ENCODE measurements around the gene AP3M1.
A peak's percentile ranks its signal among the peaks of the same experiment; 100 is the strongest.

AP3M1 gene

DNA sequence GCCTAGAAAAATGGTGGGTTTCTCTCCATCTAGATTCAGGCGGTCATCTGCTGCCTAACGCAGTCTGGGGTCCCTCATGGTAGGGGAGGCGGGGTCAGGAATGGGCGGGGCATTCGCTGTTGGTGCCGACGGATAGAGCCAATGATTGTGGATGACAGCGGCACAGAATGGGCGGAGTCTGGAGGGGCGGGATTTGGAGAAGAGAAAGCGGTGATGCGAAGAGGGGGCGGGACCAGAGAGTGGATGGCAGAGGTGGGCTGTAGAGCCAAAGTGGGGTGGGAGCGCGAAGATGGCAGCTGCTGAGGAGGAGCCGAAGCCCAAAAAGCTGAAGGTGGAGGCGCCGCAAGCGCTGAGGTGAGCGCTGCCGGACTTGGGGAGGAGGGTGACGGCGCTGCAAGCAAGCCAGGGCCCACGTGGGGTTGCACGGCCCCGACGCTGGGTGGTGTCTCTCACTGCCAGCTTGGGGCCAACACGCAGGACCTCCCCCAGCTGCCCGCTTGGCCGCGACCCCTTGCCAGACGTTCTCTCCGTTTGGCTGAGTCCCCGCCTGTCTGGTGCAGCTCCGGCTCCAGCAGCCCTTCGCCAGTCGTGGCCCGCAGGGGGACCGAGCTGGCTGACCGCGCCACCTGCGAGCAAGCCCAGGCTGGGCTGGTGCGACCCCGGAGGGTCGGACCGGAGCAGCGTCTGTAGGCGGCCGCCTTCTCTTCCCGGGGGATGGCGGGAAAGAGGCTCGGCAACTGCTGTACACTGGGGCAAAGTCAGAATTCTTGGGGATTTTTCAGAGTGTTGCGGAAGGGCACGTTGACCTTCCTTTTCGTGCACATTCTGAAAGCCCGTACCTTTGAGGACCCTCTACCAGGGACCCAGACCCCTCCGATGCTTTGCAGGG lies 606 bp upstream of the AP3M1 start, which contains the start of gene ADK (continued):
- TF ChIP-seq ZBTB17 (tag by site-specific recombination; IDR thresholded peaks at IDR 0.05) = peak; percentile 67; the same call in 1 of the 2 replicates
- TF ChIP-seq ZNF146 (tag by site-specific recombination; IDR thresholded peaks at IDR 0.05) = no peak
- TF ChIP-seq ZNF221 (tag by site-specific recombination; IDR thresholded peaks at IDR 0.05; ENCODE audit: borderline replicate concordance) = no peak
- peak; percentile 49; the same call in 1 of the 2 replicates for TF ChIP-seq BCL11A (tag by site-specific recombination; IDR thresholded peaks at IDR 0.05; ENCODE audit: low read depth)
- 0 out of 2 replicates have a peak, but pooled peaks have one; percentile 36 for TF ChIP-seq ZEB2 (tag by site-specific recombination; IDR thresholded peaks at IDR 0.05)
- no peak for TF ChIP-seq KLF10 (tag by site-specific recombination; IDR thresholded peaks at IDR 0.05)
- TF ChIP-seq ZNF426 (tag by site-specific recombination; IDR thresholded peaks at IDR 0.05) = no peak
- no peak for TF ChIP-seq ZNF292 (tag by site-specific recombination; IDR thresholded peaks at IDR 0.05; ENCODE audit: borderline replicate concordance, low read depth)
- 0 out of 2 replicates have a peak, but pooled peaks have one; percentile 53 for TF ChIP-seq ZNF792 (tag by site-specific recombination; IDR thresholded peaks at IDR 0.05)
- TF ChIP-seq ZNF132 (tag by site-specific recombination; IDR thresholded peaks at IDR 0.05; ENCODE audit: borderline replicate concordance) = no peak
- peak; percentile 33 for TF ChIP-seq ZNF335 (tag by site-specific recombination; conservative IDR thresholded peaks at IDR 0.05)
- no peak for TF ChIP-seq ZNF121 (tag by site-specific recombination; IDR thresholded peaks at IDR 0.05)
- peak; percentile 62; the same call in 1 of the 2 replicates for TF ChIP-seq ZBTB20 (tag by site-specific recombination; IDR thresholded peaks at IDR 0.05)
- no peak for TF ChIP-seq ZNF837 (tag by site-specific recombination; IDR thresholded peaks at IDR 0.05)
- no peak for TF ChIP-seq ZNF280C (tag by site-specific recombination; IDR thresholded peaks at IDR 0.05)
- TF ChIP-seq ZNF16 (tag by site-specific recombination; IDR thresholded peaks at IDR 0.05; ENCODE audit: low read depth) = no peak
- peak; percentile 0; the same call in 1 of the 2 replicates for TF ChIP-seq TCF7L2 (IDR thresholded peaks at IDR 0.05; ENCODE audit: borderline replicate concordance, low read depth, low read length)
- TF ChIP-seq ZNF521 (tag by site-specific recombination; IDR thresholded peaks at IDR 0.05) = no peak
- no peak for TF ChIP-seq ZBTB7A (tag by site-specific recombination; IDR thresholded peaks at IDR 0.05; ENCODE audit: low read depth)
- TF ChIP-seq RBAK (tag by site-specific recombination; IDR thresholded peaks at IDR 0.05) = no peak
- peak; percentile 98 for TF ChIP-seq CTCF (tag by site-specific recombination; IDR thresholded peaks at IDR 0.05)
- TF ChIP-seq ZNF2 (tag by site-specific recombination; IDR thresholded peaks at IDR 0.05) = no peak; the same call in 1 of the 2 replicates
- no peak for TF ChIP-seq HOXA7 (CRISPR knock-in tag; IDR thresholded peaks at IDR 0.05; ENCODE audit: borderline replicate concordance)
- TF ChIP-seq ZNF248 (tag by site-specific recombination; IDR thresholded peaks at IDR 0.05) = no peak
- peak; percentile 77 for TF ChIP-seq ZFHX2 (tag by site-specific recombination; conservative IDR thresholded peaks at IDR 0.05)
- peak; percentile 68 for TF ChIP-seq ZNF341 (tag by site-specific recombination; IDR thresholded peaks at IDR 0.05; ENCODE audit: low read depth)
- TF ChIP-seq ZNF155 (tag by site-specific recombination; IDR thresholded peaks at IDR 0.05) = no peak
- TF ChIP-seq ZNF768 (tag by site-specific recombination; IDR thresholded peaks at IDR 0.05) = no peak
- no peak for TF ChIP-seq ZNF202 (tag by site-specific recombination; IDR thresholded peaks at IDR 0.05; ENCODE audit: borderline replicate concordance)
- TF ChIP-seq PRDM4 (tag by site-specific recombination; IDR thresholded peaks at IDR 0.05) = no peak
- no peak for TF ChIP-seq GLI2 (tag by site-specific recombination; IDR thresholded peaks at IDR 0.05; ENCODE audit: borderline replicate concordance, low read depth)
- TF ChIP-seq ZNF114 (tag by site-specific recombination; IDR thresholded peaks at IDR 0.05) = no peak
- peak; percentile 47; the same call in 1 of the 2 replicates for TF ChIP-seq ZNF391 (tag by site-specific recombination; IDR thresholded peaks at IDR 0.05; ENCODE audit: borderline replicate concordance, low read depth)
- TF ChIP-seq ZNF433 (tag by site-specific recombination; IDR thresholded peaks at IDR 0.05; ENCODE audit: low read depth) = no peak
- no peak for TF ChIP-seq SALL2 (tag by site-specific recombination; IDR thresholded peaks at IDR 0.05; ENCODE audit: borderline replicate concordance)
